SU-DHL-6 (cell line): Measurements from ENCODE around the gene ZNF280A.

ENCODE experiments used
- H2AFZ ChIP-seq: fragments of 200-600 bp; sonication (generic); 2 replicates; pipeline ENCODE4 v1.6.1; 2014; ENCODE audit warnings: low read depth, mild to moderate bottlenecking, moderate library complexity, mixed read lengths, antibody characterized with exemption, low read length; ENCODE audit not compliant: severe bottlenecking
- H3F3A ChIP-seq: fragments of 200-600 bp; shearing (Covaris generic); 2 replicates; pipeline ENCODE4 v1.6.0; 2016; ENCODE audit warnings: antibody characterized with exemption, mild to moderate bottlenecking; ENCODE audit not compliant: insufficient read depth
- H3K27ac ChIP-seq: fragments of 200-600 bp; sonication (generic); 2 replicates; pipeline ENCODE4 v1.5.1; 2016; ENCODE audit warnings: low read depth, mild to moderate bottlenecking, low read length, moderate library complexity, mixed read lengths
- H3K27me3 ChIP-seq: fragments of 200-600 bp; sonication (generic), shearing (Covaris generic); 2 replicates; pipeline ENCODE4 v1.6.0; 2014; ENCODE audit warnings: mild to moderate bottlenecking, low read length
- H3K36me3 ChIP-seq: fragments of 200-600 bp; sonication (generic); 2 replicates; pipeline ENCODE4 v1.6.1; 2014; ENCODE audit warnings: mild to moderate bottlenecking, low read length, mixed read lengths
- H3K4me2 ChIP-seq: fragments of 300-600, 200-600 bp; shearing (Covaris generic), sonication (generic); 2 replicates; pipeline ENCODE4 v1.6.0; 2014; ENCODE audit warnings: low read length, low read depth, mild to moderate bottlenecking; ENCODE audit not compliant: poor library complexity, severe bottlenecking
- H3K4me3 ChIP-seq: fragments of 200-600 bp; sonication (generic); 2 replicates; pipeline ENCODE4 v1.5.1; 2014; ENCODE audit warnings: antibody characterized with exemption, low read length, mild to moderate bottlenecking, mixed read lengths; ENCODE audit not compliant: insufficient read depth, poor library complexity, severe bottlenecking
- H3K79me2 ChIP-seq: fragments of 200-600 bp; sonication (generic); 2 replicates; pipeline ENCODE4 v1.6.1; 2014; ENCODE audit warnings: mild to moderate bottlenecking, low read length, moderate library complexity; ENCODE audit not compliant: insufficient read depth
- H3K9ac ChIP-seq: fragments of 200-600 bp; sonication (generic); 2 replicates; pipeline ENCODE4 v1.7.0; 2014; ENCODE audit warnings: mild to moderate bottlenecking, low read length
- H3K9me2 ChIP-seq: fragments of 200-600 bp; sonication (generic); replicated peaks from 2 replicates; pipeline ENCODE4 v1.6.1; 2014; ENCODE audit warnings: low read length; ENCODE audit not compliant: insufficient read depth
- H3K9me3 ChIP-seq: fragments of 200-600 bp; sonication (generic); 2 replicates; pipeline ENCODE4 v1.6.1; 2014; ENCODE audit warnings: low read length, mixed read lengths; ENCODE audit not compliant: insufficient read depth
- H4K20me1 ChIP-seq: fragments of 200-600 bp; sonication (generic); 2 replicates; pipeline ENCODE4 v1.6.1; 2014; ENCODE audit warnings: low read depth, mild to moderate bottlenecking, antibody characterized with exemption, low read length, moderate library complexity, mixed read lengths
- EZH2phosphoT487 ChIP-seq: fragments of 200-600 bp; sonication (generic), shearing (Covaris generic); conservative IDR thresholded peaks from 2 replicates; pipeline ENCODE4 v1.6.1; 2018; ENCODE audit warnings: mild to moderate bottlenecking, antibody characterized with exemption, low read length, moderate library complexity, mixed read lengths
- TF ChIP-seq, protein P1 (sequence below): fragments of 200-600 bp; sonication (generic); IDR thresholded peaks from one replicate; pipeline ENCODE4 v1.5.1; 2017; ENCODE audit warnings: antibody characterized with exemption, mild to moderate bottlenecking, low read length, moderate library complexity; ENCODE audit not compliant: insufficient read depth, poor library complexity, severe bottlenecking

Gene ZNF280A

DNA sequence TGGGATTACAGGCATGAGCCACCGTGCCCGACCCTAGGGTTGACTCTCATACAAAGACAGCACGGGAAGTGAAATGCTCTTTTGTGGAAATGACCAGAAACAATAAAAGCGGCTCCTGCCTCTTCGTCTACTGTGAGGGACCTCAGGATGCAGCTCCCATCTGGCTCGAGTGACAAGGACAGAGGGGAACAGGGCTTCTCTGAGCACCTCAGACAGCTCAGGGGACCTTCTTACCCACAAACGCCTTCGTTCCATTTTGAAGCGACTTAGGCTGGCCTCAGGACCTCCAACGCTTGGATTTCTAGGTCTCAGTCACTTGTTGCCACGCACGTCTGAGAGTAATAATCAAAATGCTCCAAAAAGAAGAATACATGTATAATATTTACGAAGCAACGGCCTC is 36.5 kb upstream of the ZNF280A start:
- no peaks in the 10 kb centered on the region for H3K79me2 ChIP-seq
- H3K9me2 ChIP-seq: no peaks in the 10 kb centered on the region
- TF ChIP-seq EZH2phosphoT487: no peak
- TF ChIP-seq, protein P1, sequence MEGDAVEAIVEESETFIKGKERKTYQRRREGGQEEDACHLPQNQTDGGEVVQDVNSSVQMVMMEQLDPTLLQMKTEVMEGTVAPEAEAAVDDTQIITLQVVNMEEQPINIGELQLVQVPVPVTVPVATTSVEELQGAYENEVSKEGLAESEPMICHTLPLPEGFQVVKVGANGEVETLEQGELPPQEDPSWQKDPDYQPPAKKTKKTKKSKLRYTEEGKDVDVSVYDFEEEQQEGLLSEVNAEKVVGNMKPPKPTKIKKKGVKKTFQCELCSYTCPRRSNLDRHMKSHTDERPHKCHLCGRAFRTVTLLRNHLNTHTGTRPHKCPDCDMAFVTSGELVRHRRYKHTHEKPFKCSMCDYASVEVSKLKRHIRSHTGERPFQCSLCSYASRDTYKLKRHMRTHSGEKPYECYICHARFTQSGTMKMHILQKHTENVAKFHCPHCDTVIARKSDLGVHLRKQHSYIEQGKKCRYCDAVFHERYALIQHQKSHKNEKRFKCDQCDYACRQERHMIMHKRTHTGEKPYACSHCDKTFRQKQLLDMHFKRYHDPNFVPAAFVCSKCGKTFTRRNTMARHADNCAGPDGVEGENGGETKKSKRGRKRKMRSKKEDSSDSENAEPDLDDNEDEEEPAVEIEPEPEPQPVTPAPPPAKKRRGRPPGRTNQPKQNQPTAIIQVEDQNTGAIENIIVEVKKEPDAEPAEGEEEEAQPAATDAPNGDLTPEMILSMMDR: no peak
- no peaks in the 10 kb centered on the region for H3K9me3 ChIP-seq
- no peaks in the 10 kb centered on the region for H3K36me3 ChIP-seq
- no peak overlapping the region for H2AFZ ChIP-seq
- no peak overlapping the region for H3K27ac ChIP-seq
- no peaks in the 10 kb centered on the region for H3F3A ChIP-seq
- no peak overlapping the region for H3K4me2 ChIP-seq
- no peak overlapping the region for H3K9ac ChIP-seq
- H3K27me3 ChIP-seq: no peaks in the 10 kb centered on the region
- no peak overlapping the region for H3K4me3 ChIP-seq
- no peaks in the 10 kb centered on the region for H4K20me1 ChIP-seq

DNA sequence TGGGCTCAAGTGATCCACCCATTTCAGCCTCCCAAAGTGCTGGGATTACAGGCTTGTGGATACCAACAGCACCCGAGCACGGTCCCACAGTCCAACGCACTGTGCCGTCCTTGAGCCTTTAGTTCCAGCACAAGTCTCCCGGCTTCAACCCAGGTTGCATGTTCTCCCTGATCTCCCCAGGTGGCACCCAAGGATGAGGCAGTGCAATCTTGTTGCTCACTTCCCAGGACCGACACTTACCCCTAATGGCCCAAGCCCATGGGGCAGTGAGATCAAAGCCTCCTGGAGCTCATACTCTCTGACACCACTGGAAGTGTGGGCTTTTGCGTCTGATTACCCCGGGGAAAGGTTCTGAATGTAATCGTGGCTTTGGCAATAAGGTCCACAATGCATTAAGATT is 35.5 kb upstream of the ZNF280A start:
- Histone ChIP-seq H3K27ac (no peak overlapping the region), H3K27me3 (no peaks in the 10 kb centered on the region), H3K79me2 (no peaks in the 10 kb centered on the region), H3K9me3 (no peaks in the 10 kb centered on the region), H3K36me3 (no peaks in the 10 kb centered on the region), H3K4me3 (no peak overlapping the region), H3K9me2 (no peaks in the 10 kb centered on the region), H3K4me2 (no peak overlapping the region), H2AFZ (no peak overlapping the region), H4K20me1 (no peaks in the 10 kb centered on the region), H3K9ac (no peak overlapping the region), H3F3A (no peaks in the 10 kb centered on the region)
- TF ChIP-seq, protein P1: no peak
- no peak for TF ChIP-seq EZH2phosphoT487

DNA sequence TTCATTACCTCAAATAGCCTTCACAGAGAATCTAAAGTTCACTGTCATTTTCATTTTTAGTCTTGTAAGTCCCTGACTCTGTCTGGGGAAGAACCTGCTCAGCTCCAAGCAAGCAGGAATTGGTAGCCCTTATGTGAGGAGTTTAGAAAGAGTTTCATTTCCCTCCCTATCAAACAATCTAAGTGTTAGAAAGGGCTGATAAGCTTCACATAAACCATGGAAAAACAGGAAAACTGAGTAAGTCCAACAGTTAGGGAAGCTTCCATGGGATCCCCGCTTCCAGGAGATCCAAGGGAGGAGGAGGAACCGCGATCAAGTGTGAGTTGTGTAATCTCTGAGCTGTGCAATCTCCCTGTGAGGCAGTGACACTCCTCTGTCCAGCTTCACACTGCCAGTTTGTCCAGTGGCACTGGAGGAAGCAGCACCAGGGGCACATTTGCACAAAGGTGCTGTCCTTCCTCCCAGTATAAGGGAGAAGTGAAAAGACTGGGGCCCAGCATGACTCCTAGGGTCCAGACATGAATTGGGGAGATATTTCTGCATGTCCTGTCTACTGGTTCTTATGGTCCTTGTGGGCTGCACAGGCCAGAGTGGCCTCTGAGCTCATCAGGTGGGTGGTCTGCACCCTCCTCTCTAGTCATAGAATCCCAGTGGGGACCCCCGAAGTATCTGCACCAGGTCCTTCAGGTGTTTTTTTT is 34.7 kb upstream of the ZNF280A start:
- Histone ChIP-seq H3K36me3 (no peaks in the 10 kb centered on the region), H4K20me1 (no peaks in the 10 kb centered on the region), H3K9me2 (no peaks in the 10 kb centered on the region), H3K27me3 (no peaks in the 10 kb centered on the region), H3K4me3 (no peak overlapping the region), H3K9me3 (no peaks in the 10 kb centered on the region), H3F3A (no peaks in the 10 kb centered on the region), H3K27ac (no peak overlapping the region), H3K4me2 (no peak overlapping the region), H3K79me2 (no peaks in the 10 kb centered on the region), H2AFZ (no peak overlapping the region), H3K9ac (no peak overlapping the region)
- no peak for TF ChIP-seq EZH2phosphoT487
- TF ChIP-seq, protein P1: no peak
